WTC11 (cell line): ENCODE measurements around the gene GEMIN7.

ENCODE experiments used
- ARID4B ChIP-seq: sonication (generic); formaldehyde crosslinking; IDR thresholded peaks from 2 replicates; pipeline ENCODE4 v1.8.0; 2023; ENCODE audit warnings: missing genetic modification reagents, mild to moderate bottlenecking, borderline replicate concordance
- CTCF ChIP-seq: fragments of 200-600 bp; IDR thresholded peaks from 2 replicates; pipeline ENCODE4 v1.8.0; 2022; ENCODE audit warnings: antibody characterized with exemption
- GABPB1 ChIP-seq: sonication (generic); formaldehyde crosslinking; IDR thresholded peaks from 2 replicates; pipeline ENCODE4 v1.8.1; 2023; ENCODE audit warnings: mild to moderate bottlenecking, missing genetic modification reagents
- NFYB ChIP-seq: sonication (generic); formaldehyde crosslinking; conservative IDR thresholded peaks from 2 replicates; pipeline ENCODE4 v1.8.0; 2022; ENCODE audit warnings: low read depth, missing genetic modification reagents
- TEAD4 ChIP-seq: sonication (generic); formaldehyde crosslinking; IDR thresholded peaks from 2 replicates; pipeline ENCODE4 v1.8.0; 2022; ENCODE audit warnings: mild to moderate bottlenecking, missing genetic modification reagents

- TF ChIP-seq CTCF = no peak
- TF ChIP-seq NFYB (CRISPR knock-in tag) = no peak
- TF ChIP-seq ARID4B (CRISPR knock-in tag) = no peak
- TF ChIP-seq TEAD4 (CRISPR knock-in tag) = no peak
- no peak for TF ChIP-seq GABPB1 (CRISPR knock-in tag)
Measured at GRCh38 chr19:45130888-45131615, 52.0 kb downstream of the GEMIN7 start.
